ENCODE measurements around the gene PAK4. TPM values are rescaled to one million over a fixed set of nuclear protein-coding genes. Genes with fewer than 3 reads are reported as not detected.

Gene PAK4
- total and polyA plus RNA-seq, 2 of the 8 experiments (the other 6 are each of a cell fraction or from before 2014, with no cell fraction given), result 50.7 to 64.4 TPM

DNA sequence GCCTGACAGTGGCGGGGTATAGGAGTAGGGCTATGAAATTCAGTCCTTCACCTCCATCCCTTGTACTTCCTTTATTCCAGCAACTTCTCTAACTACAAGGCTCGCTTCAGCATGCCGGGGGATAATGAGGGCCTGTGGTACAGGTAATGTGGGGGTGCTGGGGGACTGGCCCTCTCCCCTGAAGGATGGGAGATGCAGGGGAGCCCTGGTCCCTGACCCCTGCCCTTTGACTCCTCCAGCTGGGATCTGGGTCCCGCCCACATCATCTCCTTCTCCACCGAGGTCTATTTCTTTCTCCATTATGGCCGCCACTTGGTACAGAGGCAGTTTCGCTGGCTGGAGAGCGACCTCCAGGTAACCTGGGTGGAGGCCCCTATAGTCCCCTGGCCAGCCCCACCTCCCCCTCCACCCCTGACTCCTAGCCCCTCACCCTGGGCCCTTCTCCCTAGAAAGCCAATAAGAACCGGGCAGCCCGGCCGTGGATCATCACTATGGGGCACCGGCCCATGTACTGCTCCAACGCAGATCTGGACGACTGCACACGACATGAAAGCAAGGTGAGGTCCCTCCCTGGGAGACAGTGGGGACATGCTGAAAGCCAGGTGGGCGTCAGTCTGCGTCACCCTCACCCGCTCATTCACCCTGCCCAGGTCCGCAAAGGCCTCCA lies 25.0 kb upstream of the PAK4 start (continued):
- TF ChIP-seq, protein P1, sequence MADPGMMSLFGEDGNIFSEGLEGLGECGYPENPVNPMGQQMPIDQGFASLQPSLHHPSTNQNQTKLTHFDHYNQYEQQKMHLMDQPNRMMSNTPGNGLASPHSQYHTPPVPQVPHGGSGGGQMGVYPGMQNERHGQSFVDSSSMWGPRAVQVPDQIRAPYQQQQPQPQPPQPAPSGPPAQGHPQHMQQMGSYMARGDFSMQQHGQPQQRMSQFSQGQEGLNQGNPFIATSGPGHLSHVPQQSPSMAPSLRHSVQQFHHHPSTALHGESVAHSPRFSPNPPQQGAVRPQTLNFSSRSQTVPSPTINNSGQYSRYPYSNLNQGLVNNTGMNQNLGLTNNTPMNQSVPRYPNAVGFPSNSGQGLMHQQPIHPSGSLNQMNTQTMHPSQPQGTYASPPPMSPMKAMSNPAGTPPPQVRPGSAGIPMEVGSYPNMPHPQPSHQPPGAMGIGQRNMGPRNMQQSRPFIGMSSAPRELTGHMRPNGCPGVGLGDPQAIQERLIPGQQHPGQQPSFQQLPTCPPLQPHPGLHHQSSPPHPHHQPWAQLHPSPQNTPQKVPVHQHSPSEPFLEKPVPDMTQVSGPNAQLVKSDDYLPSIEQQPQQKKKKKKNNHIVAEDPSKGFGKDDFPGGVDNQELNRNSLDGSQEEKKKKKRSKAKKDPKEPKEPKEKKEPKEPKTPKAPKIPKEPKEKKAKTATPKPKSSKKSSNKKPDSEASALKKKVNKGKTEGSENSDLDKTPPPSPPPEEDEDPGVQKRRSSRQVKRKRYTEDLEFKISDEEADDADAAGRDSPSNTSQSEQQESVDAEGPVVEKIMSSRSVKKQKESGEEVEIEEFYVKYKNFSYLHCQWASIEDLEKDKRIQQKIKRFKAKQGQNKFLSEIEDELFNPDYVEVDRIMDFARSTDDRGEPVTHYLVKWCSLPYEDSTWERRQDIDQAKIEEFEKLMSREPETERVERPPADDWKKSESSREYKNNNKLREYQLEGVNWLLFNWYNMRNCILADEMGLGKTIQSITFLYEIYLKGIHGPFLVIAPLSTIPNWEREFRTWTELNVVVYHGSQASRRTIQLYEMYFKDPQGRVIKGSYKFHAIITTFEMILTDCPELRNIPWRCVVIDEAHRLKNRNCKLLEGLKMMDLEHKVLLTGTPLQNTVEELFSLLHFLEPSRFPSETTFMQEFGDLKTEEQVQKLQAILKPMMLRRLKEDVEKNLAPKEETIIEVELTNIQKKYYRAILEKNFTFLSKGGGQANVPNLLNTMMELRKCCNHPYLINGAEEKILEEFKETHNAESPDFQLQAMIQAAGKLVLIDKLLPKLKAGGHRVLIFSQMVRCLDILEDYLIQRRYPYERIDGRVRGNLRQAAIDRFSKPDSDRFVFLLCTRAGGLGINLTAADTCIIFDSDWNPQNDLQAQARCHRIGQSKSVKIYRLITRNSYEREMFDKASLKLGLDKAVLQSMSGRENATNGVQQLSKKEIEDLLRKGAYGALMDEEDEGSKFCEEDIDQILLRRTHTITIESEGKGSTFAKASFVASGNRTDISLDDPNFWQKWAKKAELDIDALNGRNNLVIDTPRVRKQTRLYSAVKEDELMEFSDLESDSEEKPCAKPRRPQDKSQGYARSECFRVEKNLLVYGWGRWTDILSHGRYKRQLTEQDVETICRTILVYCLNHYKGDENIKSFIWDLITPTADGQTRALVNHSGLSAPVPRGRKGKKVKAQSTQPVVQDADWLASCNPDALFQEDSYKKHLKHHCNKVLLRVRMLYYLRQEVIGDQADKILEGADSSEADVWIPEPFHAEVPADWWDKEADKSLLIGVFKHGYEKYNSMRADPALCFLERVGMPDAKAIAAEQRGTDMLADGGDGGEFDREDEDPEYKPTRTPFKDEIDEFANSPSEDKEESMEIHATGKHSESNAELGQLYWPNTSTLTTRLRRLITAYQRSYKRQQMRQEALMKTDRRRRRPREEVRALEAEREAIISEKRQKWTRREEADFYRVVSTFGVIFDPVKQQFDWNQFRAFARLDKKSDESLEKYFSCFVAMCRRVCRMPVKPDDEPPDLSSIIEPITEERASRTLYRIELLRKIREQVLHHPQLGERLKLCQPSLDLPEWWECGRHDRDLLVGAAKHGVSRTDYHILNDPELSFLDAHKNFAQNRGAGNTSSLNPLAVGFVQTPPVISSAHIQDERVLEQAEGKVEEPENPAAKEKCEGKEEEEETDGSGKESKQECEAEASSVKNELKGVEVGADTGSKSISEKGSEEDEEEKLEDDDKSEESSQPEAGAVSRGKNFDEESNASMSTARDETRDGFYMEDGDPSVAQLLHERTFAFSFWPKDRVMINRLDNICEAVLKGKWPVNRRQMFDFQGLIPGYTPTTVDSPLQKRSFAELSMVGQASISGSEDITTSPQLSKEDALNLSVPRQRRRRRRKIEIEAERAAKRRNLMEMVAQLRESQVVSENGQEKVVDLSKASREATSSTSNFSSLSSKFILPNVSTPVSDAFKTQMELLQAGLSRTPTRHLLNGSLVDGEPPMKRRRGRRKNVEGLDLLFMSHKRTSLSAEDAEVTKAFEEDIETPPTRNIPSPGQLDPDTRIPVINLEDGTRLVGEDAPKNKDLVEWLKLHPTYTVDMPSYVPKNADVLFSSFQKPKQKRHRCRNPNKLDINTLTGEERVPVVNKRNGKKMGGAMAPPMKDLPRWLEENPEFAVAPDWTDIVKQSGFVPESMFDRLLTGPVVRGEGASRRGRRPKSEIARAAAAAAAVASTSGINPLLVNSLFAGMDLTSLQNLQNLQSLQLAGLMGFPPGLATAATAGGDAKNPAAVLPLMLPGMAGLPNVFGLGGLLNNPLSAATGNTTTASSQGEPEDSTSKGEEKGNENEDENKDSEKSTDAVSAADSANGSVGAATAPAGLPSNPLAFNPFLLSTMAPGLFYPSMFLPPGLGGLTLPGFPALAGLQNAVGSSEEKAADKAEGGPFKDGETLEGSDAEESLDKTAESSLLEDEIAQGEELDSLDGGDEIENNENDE (IDR thresholded peaks at IDR 0.05; ENCODE audit: insufficient replicate concordance, low read length), result no peak
- TF ChIP-seq EZH2 (IDR thresholded peaks at IDR 0.05; ENCODE audit: low read depth, low read length, severe bottlenecking) (no peak), PHF8 (conservative IDR thresholded peaks at IDR 0.05; ENCODE audit: low read depth, low read length) (no peak), ZNF274 (IDR thresholded peaks at IDR 0.05; ENCODE audit: borderline replicate concordance, extremely low read depth, low read length) (no peak), SP1 (IDR thresholded peaks at IDR 0.05; ENCODE audit: low read depth, low read length) (no peak), RAD21 (IDR thresholded peaks at IDR 0.05 in 1 of 2, conservative IDR thresholded peaks at IDR 0.05 in 1 of 2; ENCODE audit: low read depth in 2 of 2, low read length in 2 of 2) (no peak)
- TF ChIP-seq, protein P2, sequence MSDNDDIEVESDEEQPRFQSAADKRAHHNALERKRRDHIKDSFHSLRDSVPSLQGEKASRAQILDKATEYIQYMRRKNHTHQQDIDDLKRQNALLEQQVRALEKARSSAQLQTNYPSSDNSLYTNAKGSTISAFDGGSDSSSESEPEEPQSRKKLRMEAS (IDR thresholded peaks at IDR 0.05), result no peak
